KMS-11 (cell line): ENCODE measurements around the gene CCDC124.

Source experiments
- H2AFZ ChIP-seq: fragments of 200-600 bp; sonication (generic); 2 replicates; pipeline ENCODE4 v1.6.1; 2016; ENCODE audit warnings: antibody characterized with exemption, mixed run types, low read depth
- H3K27ac ChIP-seq: fragments of 200-600 bp; sonication (generic); 2 replicates; pipeline ENCODE4 v1.6.1; 2016; ENCODE audit warnings: mild to moderate bottlenecking, mixed run types
- H3K27me3 ChIP-seq: fragments of 200-600 bp; sonication (generic); 2 replicates; pipeline ENCODE4 v1.6.1; 2017; ENCODE audit warnings: mild to moderate bottlenecking, low read depth, mixed run types, moderate library complexity; ENCODE audit not compliant: insufficient read depth
- H3K36me3 ChIP-seq: fragments of 200-600 bp; sonication (generic); 2 replicates; pipeline ENCODE4 v1.6.1; 2017; ENCODE audit warnings: mild to moderate bottlenecking, mixed run types; ENCODE audit not compliant: insufficient read depth
- H3K4me1 ChIP-seq: fragments of 200-600 bp; sonication (generic); 2 replicates; pipeline ENCODE4 v1.6.1; 2016; ENCODE audit warnings: mild to moderate bottlenecking, low read depth, mixed run types; ENCODE audit not compliant: poor library complexity, severe bottlenecking
- H3K4me2 ChIP-seq: fragments of 200-600 bp; sonication (generic); 2 replicates; pipeline ENCODE4 v1.7.0; 2016; ENCODE audit warnings: mild to moderate bottlenecking, mixed run types
- H3K4me3 ChIP-seq: fragments of 200-600 bp; sonication (generic); IDR thresholded peaks from 2 replicates; pipeline ENCODE4 v1.6.1; 2017; ENCODE audit warnings: low read depth, low read length, mixed read lengths; ENCODE audit not compliant: insufficient read depth
- H3K79me2 ChIP-seq: fragments of 200-600 bp; sonication (generic); 2 replicates; pipeline ENCODE4 v1.6.1; 2016; ENCODE audit warnings: low read depth, mixed run types; ENCODE audit not compliant: insufficient read depth
- H3K9ac ChIP-seq: fragments of 200-600 bp; sonication (generic); 2 replicates; pipeline ENCODE4 v1.6.1; 2016; ENCODE audit warnings: mild to moderate bottlenecking, mixed run types
- H4K20me1 ChIP-seq: fragments of 200-600 bp; sonication (generic); 2 replicates; pipeline ENCODE4 v1.6.1; 2016; ENCODE audit warnings: mild to moderate bottlenecking, mixed run types; ENCODE audit not compliant: insufficient read depth
- CTCF ChIP-seq: fragments of 200-600 bp; sonication (generic); conservative IDR thresholded peaks from 2 replicates; pipeline ENCODE4 v1.6.1; 2017; ENCODE audit warnings: low read depth, mild to moderate bottlenecking, antibody characterized with exemption, low read length, moderate library complexity, mixed read lengths

The CCDC124 gene

GRCh38 chr19:17969096-17969792 lies 36.4 kb downstream of the CCDC124 start:
- no peaks in the 10 kb centered on the region for H3K36me3 ChIP-seq
- no peak for TF ChIP-seq CTCF
- H2AFZ ChIP-seq, result no peak overlapping the region
- H3K27ac ChIP-seq, result no peak overlapping the region
- H3K79me2 ChIP-seq, result no peaks in the 10 kb centered on the region
- H3K4me3 ChIP-seq, result no peak overlapping the region
- peaks cover 68% of the 10 kb centered on the region for H3K27me3 ChIP-seq
- no peaks in the 10 kb centered on the region for H3K4me1 ChIP-seq
- H3K4me2 ChIP-seq, result no peak overlapping the region
- H3K9ac ChIP-seq, result no peak overlapping the region
- H4K20me1 ChIP-seq, result no peaks in the 10 kb centered on the region

GRCh38 chr19:17972230-17972629 lies 39.4 kb downstream of the CCDC124 start:
- Histone ChIP-seq H4K20me1 (no peaks in the 10 kb centered on the region), H2AFZ (no peak overlapping the region), H3K27me3 (peaks cover 67% of the 10 kb centered on the region)

GRCh38 chr19:17973759-17974158 lies 40.9 kb downstream of the CCDC124 start:
- Histone ChIP-seq H3K4me1 (no peaks in the 10 kb centered on the region), H3K36me3 (no peaks in the 10 kb centered on the region), H3K4me3 (no peak overlapping the region), H4K20me1 (no peaks in the 10 kb centered on the region), H3K9ac (no peak overlapping the region), H3K27ac (no peak overlapping the region), H3K4me2 (no peak overlapping the region), H2AFZ (no peak overlapping the region), H3K27me3 (peaks cover 69% of the 10 kb centered on the region), H3K79me2 (no peaks in the 10 kb centered on the region)
- TF ChIP-seq CTCF, result no peak

More at GRCh38 chr19:17972230-17972629, 39.4 kb downstream of the CCDC124 start:
- Histone ChIP-seq H3K27ac (no peak overlapping the region), H3K4me3 (no peak overlapping the region), H3K36me3 (no peaks in the 10 kb centered on the region), H3K79me2 (no peaks in the 10 kb centered on the region), H3K4me2 (no peak overlapping the region), H3K9ac (no peak overlapping the region), H3K4me1 (no peaks in the 10 kb centered on the region)
- TF ChIP-seq CTCF, result no peak

- no peaks in the 10 kb centered on the region for H3K4me1 ChIP-seq
- H3K4me3 ChIP-seq, result no peak overlapping the region
- no peaks in the 10 kb centered on the region for H3K79me2 ChIP-seq
- no peak overlapping the region for H3K27ac ChIP-seq
- peaks cover 64% of the 10 kb centered on the region for H3K27me3 ChIP-seq
- no peaks in the 10 kb centered on the region for H3K36me3 ChIP-seq
- no peak overlapping the region for H3K4me2 ChIP-seq
- no peak overlapping the region for H3K9ac ChIP-seq
- TF ChIP-seq CTCF, result no peak
- no peaks in the 10 kb centered on the region for H4K20me1 ChIP-seq
- H2AFZ ChIP-seq, result no peak overlapping the region
Measured at GRCh38 chr19:17974551-17974950, 41.7 kb downstream of the CCDC124 start.
